Measurements from ENCODE around the gene TARS3. TPM values are rescaled to one million over a fixed set of nuclear protein-coding genes. Genes with fewer than 3 reads are reported as not detected.

The TARS3 gene
- total RNA-seq, 1 experiment from 2014 or later: 6.2 TPM

DNA sequence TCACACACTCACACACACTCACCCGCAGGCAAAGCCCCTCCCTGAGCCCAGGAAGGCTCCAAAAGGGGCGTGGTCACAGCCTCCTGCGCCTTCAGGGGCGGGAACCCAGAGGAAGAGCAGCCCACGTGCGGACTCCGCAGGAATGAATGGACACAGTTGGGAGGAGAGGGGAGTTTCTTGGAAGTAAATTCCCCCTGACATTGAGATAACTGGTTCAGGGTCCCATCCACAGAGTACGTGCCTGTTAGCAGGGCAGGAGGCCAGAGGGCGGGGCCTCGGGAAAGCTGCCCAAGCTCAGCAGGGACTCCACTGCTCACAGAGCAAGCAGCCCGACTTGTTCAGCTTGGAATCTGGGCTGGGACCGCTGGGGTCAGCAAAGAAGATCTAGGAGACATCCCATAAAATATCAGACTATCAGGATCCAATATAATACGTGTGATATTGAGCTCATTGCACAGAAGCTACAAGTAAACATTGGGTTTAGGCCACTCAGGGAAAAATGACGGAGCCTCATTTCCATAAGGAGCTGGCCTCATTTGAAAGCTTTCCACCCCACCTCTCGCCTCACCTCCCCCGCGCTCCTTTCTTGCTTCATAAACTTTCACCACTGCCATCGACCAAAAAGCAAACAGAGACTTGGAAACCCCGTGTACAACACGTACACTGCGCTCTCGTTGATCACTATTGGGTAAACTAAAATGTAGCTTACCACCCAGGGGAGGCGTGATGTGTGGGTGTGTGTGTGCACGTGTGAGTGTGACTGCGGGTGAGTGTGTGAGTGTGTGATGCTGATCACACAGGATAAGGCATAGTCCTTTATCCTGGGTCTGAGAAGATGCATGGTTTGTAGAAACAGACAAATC is 108.1 kb downstream of the TARS3 start:
- Histone ChIP-seq H3K27me3 (ENCODE audit: control insufficient read depth, insufficient read depth, low read length) (no peaks in the 10 kb centered on the region), H3K36me3 (replicated peaks; ENCODE audit: control insufficient read depth, insufficient read depth, low read length) (no peaks in the 10 kb centered on the region), H3K4me3 (ENCODE audit: insufficient read depth, low read depth, low read length) (peak overlapping the region; percentile 32)
- peak; percentile 90 for DNase-seq

DNA sequence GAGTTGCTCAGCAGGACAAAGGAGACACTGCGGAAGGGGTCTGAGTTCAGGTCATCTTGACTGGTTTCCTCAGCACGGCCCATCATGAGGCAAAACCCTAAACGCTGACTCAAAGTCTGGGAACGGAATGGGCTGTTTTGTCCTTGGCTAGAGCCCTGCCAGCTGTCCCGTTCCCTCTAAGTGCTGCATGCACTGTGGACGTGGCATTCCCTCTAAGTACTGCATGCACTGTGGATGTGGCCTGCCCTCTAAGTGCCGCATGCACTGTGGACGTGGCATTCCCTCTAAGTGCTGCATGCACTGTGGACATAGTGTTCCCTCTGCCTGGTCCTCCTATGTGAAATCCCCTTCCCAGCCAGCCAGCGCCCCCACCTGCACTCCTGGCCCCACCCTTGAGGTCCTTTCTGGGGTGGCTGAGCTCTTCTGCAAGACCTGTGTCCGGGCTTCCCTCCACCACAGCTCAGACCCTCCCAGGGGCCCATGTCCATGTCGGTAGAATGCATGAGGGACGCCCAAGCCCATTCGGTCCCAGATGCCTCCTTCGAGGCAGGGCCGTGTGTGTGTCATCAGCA is 108.8 kb downstream of the TARS3 start:
- Histone ChIP-seq H3K36me3 (replicated peaks; ENCODE audit: control insufficient read depth, insufficient read depth, low read length) (no peaks in the 10 kb centered on the region), H3K4me3 (ENCODE audit: insufficient read depth, low read depth, low read length) (no peak overlapping the region; the same call in 1 of the 2 replicates), H3K27me3 (ENCODE audit: control insufficient read depth, insufficient read depth, low read length) (no peaks in the 10 kb centered on the region)
- no peak for DNase-seq

DNA sequence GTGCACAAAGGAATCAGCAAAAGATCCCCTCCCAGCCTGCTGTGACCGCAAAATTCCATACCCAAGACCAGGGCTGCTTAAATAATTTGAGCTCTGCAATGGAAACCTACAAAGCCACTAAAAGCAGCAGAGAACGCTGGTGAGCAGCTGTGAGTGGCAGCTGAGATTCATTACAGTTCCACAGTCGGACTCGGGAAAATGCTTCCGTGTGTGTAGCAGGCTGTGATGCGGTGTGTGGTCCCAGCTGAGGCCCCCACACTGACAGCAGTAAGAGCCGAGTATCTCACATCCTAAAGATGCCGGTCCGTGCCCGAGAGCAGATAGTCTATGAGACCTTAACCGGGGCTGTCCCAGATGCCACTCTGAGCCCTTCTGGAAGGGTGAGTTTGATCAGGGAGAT is 109.5 kb downstream of the TARS3 start:
- Histone ChIP-seq H3K4me3 (ENCODE audit: insufficient read depth, low read depth, low read length) (no peak overlapping the region), H3K27me3 (ENCODE audit: control insufficient read depth, insufficient read depth, low read length) (no peaks in the 10 kb centered on the region), H3K36me3 (replicated peaks; ENCODE audit: control insufficient read depth, insufficient read depth, low read length) (no peaks in the 10 kb centered on the region)
- DNase-seq: no peak

DNA sequence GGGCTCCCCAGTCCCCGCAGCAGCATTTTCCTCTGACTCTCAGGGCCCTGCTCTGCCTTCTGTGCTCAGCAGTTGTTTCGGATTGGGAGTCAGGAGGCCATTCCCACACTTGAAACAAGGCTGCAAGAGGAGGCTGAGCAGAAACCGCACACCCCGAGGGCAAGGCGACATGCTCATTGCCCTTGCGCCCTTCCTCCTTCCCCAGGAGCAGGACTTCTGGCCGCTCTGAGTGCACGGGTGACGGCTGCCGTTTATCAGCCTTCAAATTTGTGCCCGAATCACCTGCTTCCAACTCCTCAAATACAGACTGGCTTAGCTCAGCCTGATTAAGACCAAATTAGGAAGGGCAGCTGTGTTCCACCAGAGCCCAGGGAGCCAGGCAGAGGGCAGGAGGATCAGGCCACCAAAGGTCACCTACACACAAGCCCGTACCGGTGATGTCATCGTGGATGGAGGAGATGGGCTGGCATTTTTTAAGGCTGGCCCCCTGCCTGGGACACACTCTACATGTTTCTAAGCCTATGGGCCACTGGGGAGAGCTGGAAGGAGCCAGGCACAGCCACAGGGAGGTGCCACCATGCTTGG is 110.2 kb downstream of the TARS3 start:
- no peaks in the 10 kb centered on the region for H3K27me3 ChIP-seq (ENCODE audit: control insufficient read depth, insufficient read depth, low read length)
- no peak for DNase-seq
- no peak overlapping the region for H3K4me3 ChIP-seq (ENCODE audit: insufficient read depth, low read depth, low read length)
- H3K36me3 ChIP-seq (replicated peaks; ENCODE audit: control insufficient read depth, insufficient read depth, low read length): no peaks in the 10 kb centered on the region

DNA sequence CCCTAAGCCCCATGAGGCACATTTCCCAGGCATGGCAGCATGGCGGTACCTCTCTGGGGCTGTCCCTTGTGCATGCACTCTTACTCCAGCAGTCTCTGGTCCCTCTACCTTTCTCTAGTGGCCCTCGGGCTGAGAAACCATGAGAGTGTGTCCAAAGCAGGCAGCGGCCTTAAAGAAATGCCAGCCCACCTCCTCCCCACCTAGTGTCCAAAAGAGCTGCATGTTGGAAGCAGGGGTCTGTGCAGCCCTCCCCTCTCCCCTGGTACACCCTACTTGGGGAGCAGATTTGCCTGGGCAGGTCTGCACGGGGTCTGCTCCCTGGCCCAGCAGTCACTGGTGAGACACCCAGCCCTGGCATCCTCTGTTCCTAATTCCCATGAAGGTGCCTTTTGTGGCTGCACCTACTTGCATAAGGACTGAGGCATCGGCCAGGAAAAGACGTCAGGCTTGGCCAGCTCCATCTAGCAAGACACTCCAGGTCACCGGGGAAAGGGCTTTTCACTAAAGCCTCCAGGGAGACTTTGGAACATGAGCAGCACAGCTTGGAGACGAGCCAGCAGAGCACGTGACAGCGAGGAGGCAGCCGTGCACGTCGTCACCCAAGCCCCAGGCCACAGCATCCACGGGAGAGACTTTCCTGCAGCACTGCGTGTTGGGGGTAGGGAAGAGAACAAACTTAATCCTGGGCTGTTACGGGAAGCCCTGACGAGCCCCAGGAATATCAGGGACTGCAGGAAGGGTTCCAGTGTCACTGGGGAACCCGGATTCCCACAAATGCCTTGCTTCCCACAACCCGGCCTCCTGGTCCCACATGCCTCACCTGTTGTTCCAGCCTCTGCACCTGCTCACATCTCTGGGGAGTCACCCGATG is 110.9 kb downstream of the TARS3 start:
- H3K36me3 ChIP-seq (replicated peaks; ENCODE audit: control insufficient read depth, insufficient read depth, low read length): no peaks in the 10 kb centered on the region
- no peak overlapping the region for H3K4me3 ChIP-seq (ENCODE audit: insufficient read depth, low read depth, low read length)
- no peaks in the 10 kb centered on the region for H3K27me3 ChIP-seq (ENCODE audit: control insufficient read depth, insufficient read depth, low read length)
- DNase-seq: no peak

DNA sequence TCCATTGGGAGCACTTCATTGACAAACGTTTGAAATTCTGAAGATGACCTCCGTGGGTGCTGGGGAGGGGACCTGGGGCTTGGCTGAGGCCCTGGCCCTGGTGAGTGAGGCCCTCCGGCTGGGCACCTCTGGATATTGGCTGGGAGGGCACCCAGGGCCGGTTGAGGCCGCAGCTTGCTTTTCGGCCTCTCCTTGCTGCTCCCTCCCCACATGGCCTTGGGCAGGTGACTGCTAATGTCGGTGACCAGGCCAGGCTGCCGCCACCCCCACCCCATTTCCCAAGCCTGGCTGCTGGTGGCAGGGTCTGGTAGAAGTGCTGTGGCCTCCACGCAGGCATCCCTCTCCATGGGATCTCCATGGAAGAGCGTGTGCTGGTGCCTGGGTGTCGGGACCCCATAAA is 111.6 kb downstream of the TARS3 start:
- H3K36me3 ChIP-seq (replicated peaks; ENCODE audit: control insufficient read depth, insufficient read depth, low read length): no peaks in the 10 kb centered on the region
- DNase-seq: no peak
- H3K27me3 ChIP-seq (ENCODE audit: control insufficient read depth, insufficient read depth, low read length): no peaks in the 10 kb centered on the region

DNA sequence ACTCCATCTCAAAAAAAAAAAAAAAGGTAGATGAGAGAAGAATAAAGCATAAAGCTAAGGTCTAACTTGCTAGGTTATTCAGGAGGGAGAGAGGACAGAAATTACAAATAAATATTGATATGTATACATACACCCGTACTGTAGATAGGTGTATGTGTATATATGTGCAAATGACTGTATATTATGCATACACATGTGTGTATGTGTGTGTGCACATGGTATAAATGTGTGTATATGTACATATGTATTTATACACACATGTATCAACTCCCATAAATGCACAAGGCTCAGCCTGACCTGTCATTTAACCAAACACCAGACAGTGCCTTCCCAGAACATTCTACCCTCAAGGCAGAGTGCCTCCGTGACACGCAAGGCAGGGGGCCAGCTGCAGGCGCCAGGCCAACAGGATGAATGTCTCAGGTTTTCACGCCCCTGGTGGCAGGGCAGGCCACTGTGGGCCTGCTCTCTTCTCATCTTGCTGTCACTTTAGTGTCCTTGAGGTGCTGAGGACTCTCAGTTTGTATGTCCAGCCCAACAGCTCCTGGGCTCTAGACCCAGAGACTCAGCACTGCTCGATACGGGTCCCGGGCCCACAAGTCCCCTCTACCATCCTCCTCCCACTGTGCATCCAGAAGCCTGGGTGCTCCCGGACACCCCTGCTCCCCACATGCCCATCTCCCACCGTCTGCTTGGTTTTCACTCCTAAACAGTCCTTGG is 112.5 kb downstream of the TARS3 start:
- no peak for DNase-seq
- Histone ChIP-seq H3K27me3 (ENCODE audit: control insufficient read depth, insufficient read depth, low read length) (no peaks in the 10 kb centered on the region), H3K36me3 (replicated peaks; ENCODE audit: control insufficient read depth, insufficient read depth, low read length) (no peaks in the 10 kb centered on the region)

More for the DNA sequence above, 111.6 kb downstream of the TARS3 start:
- no peak overlapping the region for H3K4me3 ChIP-seq (ENCODE audit: insufficient read depth, low read depth, low read length)

DNA sequence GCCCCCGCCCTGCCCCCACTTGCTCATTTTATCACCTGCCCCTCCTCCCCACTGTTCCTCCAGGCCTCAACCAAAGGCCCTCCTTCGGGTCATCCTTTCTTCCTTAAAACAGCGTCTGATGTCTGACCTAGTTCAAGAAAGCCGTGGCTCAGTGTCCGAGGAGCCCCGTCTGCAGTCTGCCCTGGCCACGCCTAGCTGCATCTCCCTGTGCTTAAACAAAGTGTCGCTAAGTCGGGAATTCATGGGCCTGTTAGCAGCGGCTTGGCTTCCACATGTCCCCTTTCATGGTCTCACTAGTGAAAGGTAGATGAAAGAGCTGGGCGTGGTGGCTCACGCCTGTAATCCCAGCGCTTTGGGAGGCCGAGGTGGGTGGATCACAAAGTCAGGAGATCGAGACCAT is 113.3 kb downstream of the TARS3 start:
- H3K4me3 ChIP-seq (ENCODE audit: insufficient read depth, low read depth, low read length): no peak overlapping the region
- H3K36me3 ChIP-seq (replicated peaks; ENCODE audit: control insufficient read depth, insufficient read depth, low read length): no peaks in the 10 kb centered on the region
- DNase-seq: no peak
- H3K27me3 ChIP-seq (ENCODE audit: control insufficient read depth, insufficient read depth, low read length): no peaks in the 10 kb centered on the region

More for the DNA sequence above, 112.5 kb downstream of the TARS3 start:
- H3K4me3 ChIP-seq (ENCODE audit: insufficient read depth, low read depth, low read length): no peak overlapping the region

DNA sequence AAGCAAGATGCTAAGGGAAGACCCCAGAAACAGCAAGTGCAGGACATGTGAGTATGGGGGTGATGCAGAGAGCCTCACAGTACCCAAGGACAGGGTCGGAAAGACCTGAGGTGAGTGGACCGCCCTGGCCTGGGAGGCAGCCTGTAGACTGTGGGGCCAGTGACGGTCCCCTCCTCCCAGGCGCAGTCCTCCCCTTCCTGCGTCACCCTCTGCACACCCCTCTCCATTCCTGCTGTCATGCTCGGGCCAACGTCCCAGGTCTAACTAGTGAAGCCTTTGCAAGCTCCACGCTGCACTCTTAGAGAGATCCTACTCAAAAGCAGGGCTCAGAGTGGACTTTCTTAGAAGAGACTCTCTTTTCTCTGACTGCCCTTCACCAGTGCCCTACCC is 113.7 kb downstream of the TARS3 start:
- Histone ChIP-seq H3K4me3 (ENCODE audit: insufficient read depth, low read depth, low read length) (no peak overlapping the region), H3K36me3 (replicated peaks; ENCODE audit: control insufficient read depth, insufficient read depth, low read length) (no peaks in the 10 kb centered on the region), H3K27me3 (ENCODE audit: control insufficient read depth, insufficient read depth, low read length) (no peaks in the 10 kb centered on the region)
- DNase-seq: no peak

DNA sequence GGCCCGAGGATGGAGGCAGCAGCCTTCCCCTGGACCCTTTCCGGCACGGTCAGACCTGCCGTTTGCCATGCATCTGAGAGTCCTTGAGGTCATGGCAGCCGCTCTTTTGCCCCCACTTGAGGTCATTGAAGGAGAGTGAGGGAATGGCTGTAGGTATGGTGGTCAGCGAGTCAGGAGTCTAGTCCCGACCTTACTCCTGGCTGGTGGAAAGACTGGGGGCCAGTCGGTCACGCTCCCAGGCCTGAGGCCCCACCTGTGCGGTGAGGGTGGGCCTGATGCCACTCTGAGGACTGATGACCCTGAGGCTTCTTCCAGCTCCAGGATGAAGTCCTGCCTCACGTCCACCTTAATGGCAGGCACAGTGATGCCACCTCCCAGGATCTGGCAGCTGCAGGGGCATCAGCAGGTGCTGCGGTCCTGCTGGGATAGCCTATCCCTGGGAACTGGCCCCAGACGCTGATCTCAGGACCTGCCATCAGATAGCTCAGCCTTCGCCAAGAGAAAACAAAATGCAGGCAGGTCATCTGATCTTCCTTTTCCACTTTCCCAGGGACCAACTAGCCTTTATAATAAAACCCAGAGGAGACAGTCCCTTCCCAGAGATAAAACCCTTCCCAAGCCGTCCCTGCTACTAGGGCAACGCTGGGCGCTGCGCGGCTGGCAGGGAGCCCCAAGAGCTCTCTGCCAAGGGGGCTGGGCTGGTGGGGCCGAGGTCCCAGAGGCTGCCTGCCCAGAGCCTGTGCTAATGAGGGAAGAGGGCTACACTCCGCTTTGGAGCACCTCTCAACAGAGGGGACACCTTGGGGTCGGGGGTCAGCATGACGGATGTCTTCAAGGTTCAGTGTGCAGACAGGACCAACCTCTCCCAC is 114.3 kb downstream of the TARS3 start:
- Histone ChIP-seq H3K27me3 (ENCODE audit: control insufficient read depth, insufficient read depth, low read length) (no peaks in the 10 kb centered on the region), H3K4me3 (ENCODE audit: insufficient read depth, low read depth, low read length) (no peak overlapping the region), H3K36me3 (replicated peaks; ENCODE audit: control insufficient read depth, insufficient read depth, low read length) (no peaks in the 10 kb centered on the region)
- DNase-seq: no peak

DNA sequence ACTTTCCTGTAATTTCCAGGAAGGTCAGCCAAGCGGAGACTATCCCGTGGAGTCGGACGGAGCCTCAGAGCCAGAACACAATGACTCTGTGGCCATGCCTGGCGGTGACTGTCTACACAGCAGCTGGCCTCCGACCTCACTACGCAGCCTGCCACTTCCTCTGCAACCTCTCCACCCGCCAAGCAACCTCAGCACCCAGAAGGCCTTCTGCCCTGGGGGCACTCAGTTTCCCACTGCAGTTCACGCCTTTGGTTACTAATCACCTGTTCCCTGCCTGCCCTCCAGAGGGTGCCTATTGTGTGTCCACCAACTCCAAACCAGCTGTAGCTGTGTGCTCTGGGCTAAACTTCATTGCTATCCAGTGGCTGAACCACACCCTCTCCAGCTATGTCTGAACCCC is 116.1 kb downstream of the TARS3 start:
- H3K27me3 ChIP-seq (ENCODE audit: control insufficient read depth, insufficient read depth, low read length): no peaks in the 10 kb centered on the region
- DNase-seq: peak; percentile 47
- H3K36me3 ChIP-seq (replicated peaks; ENCODE audit: control insufficient read depth, insufficient read depth, low read length): no peaks in the 10 kb centered on the region
- H3K4me3 ChIP-seq (ENCODE audit: insufficient read depth, low read depth, low read length): no peak overlapping the region

DNA sequence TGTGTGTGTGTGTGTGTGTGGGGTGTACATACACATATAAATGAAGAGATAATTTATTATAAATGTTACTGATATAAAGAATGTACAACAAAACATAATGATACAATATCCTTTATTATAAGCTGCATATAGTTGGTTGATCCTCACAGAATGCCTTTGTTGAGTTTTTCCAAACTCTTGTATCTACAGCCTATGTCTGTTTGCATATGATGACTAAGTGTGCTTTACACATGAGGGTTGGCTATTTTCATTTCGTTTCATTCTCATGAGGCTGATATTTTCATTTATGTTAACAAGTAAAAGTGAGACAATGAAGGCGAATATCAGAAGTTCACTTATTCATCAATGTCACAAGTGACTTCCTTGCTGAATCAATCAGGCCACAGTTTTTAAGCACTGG is 117.2 kb downstream of the TARS3 start:
- H3K36me3 ChIP-seq (replicated peaks; ENCODE audit: control insufficient read depth, insufficient read depth, low read length): no peaks in the 10 kb centered on the region
- no peak for DNase-seq
- no peak overlapping the region for H3K4me3 ChIP-seq (ENCODE audit: insufficient read depth, low read depth, low read length)
- no peaks in the 10 kb centered on the region for H3K27me3 ChIP-seq (ENCODE audit: control insufficient read depth, insufficient read depth, low read length)

DNA sequence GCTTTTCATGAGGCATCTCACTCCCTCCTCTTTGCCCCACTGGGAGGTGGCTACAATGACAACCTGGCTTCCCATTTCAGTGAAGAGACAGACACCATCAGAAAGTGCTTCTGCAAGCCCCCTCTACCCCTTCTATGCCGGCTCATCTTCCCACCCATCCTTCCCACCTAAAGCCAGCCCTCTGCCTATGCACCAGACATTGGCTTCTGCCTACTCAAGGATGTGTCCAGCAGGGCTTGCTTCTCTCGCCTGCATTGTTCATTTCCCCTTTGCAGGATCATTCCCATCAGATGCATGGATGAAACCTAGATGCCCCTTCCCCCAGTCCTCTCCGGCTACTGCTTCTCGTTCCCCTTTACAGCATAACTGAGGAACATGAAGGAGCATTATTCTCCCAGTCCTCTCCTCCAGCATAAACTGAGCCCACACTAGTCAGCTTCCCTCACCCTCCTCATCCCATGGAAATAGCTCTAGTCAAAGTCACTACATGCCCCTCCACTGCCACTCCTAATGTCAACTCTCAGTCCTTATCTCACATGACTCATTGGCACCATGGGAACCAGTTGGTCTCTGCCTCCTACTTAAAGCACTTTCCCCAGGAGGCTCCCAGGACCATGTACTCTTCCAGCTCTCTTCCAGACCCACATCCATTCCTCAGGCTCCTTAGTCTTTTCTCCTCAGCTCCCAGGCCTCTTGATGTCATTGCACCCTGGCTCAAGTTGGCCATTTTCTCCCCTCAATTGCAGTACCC is 120.0 kb downstream of the TARS3 start:
- no peak for DNase-seq
- Histone ChIP-seq H3K4me3 (ENCODE audit: insufficient read depth, low read depth, low read length) (no peak overlapping the region), H3K36me3 (replicated peaks; ENCODE audit: control insufficient read depth, insufficient read depth, low read length) (no peaks in the 10 kb centered on the region), H3K27me3 (ENCODE audit: control insufficient read depth, insufficient read depth, low read length) (no peaks in the 10 kb centered on the region)

All from H7 (cell line).